H1 (cell line): ENCODE results near the gene TRAF4. TPM values are rescaled to one million over a fixed set of nuclear protein-coding genes. Genes with fewer than 3 reads are reported as not detected.

Experiments used
- ATF3 ChIP-seq: IDR thresholded peaks from 2 replicates; pipeline ENCODE4 v1.6.1; 2011; ENCODE audit warnings: low read depth, mild to moderate bottlenecking, low read length; ENCODE audit not compliant: insufficient read depth
- BRCA1 ChIP-seq: IDR thresholded peaks from 2 replicates; pipeline ENCODE4 v1.6.1; 2012; ENCODE audit warnings: low read depth, low read length, improper control_type of control experiment
- CTBP2 ChIP-seq: IDR thresholded peaks from 2 replicates; pipeline ENCODE4 v1.7.0; 2011; ENCODE audit warnings: borderline replicate concordance, mild to moderate bottlenecking, moderate library complexity, mixed read lengths, low read length; ENCODE audit not compliant: insufficient read depth, insufficient read length
- CTCF ChIP-seq, 3 experiments: IDR thresholded peaks; 1 replicate in 2 of 3; 2 replicates in 1 of 3; pipeline versions ENCODE4 v1.5.1 to v1.6.1; 2011; ENCODE audit warnings: low read length in 3 of 3, mild to moderate bottlenecking in 3 of 3, inconsistent platforms in 2 of 3, low read depth in 1 of 3, moderate library complexity in 1 of 3; ENCODE audit not compliant: insufficient read depth in 1 of 3; ENCODE audit errors: control extremely low read depth in 1 of 3
- EZH2 ChIP-seq: fragments of 200-600 bp; sonication (generic); IDR thresholded peaks from 2 replicates; pipeline ENCODE4 v1.7.1; 2012; ENCODE audit warnings: low read depth, mild to moderate bottlenecking, moderate library complexity, low read length, inconsistent platforms; ENCODE audit not compliant: severe bottlenecking
- FOSL1 ChIP-seq: IDR thresholded peaks from 2 replicates; pipeline ENCODE4 v1.6.1; 2011; ENCODE audit warnings: mild to moderate bottlenecking, low read depth, low read length, moderate library complexity; ENCODE audit not compliant: insufficient read depth
- RAD21 ChIP-seq, 2 experiments: IDR thresholded peaks in 1 of 2; conservative IDR thresholded peaks in 1 of 2; 2 replicates each; pipeline ENCODE4 v1.6.1; 2011; ENCODE audit warnings: low read depth in 2 of 2, low read length in 2 of 2, improper control_type of control experiment in 1 of 2, inconsistent platforms in 1 of 2, mild to moderate bottlenecking in 1 of 2, moderate library complexity in 1 of 2
- SAP30 ChIP-seq: fragments of 300-600 bp; sonication (generic); IDR thresholded peaks from 2 replicates; pipeline ENCODE4 v1.7.1; 2012; ENCODE audit warnings: low read length, moderate library complexity, mild to moderate bottlenecking, inconsistent platforms; ENCODE audit not compliant: insufficient read depth, insufficient replicate concordance
- SIN3A ChIP-seq, 2 experiments: IDR thresholded peaks in 1 of 2; conservative IDR thresholded peaks in 1 of 2; 2 replicates each; pipeline ENCODE4 v1.6.1; 2011 to 2012; ENCODE audit warnings: low read length in 2 of 2, improper control_type of control experiment in 1 of 2, low read depth in 1 of 2, mild to moderate bottlenecking in 1 of 2
- SIX5 ChIP-seq: IDR thresholded peaks from 2 replicates; pipeline ENCODE4 v1.6.1; 2011; ENCODE audit warnings: mild to moderate bottlenecking, low read depth, low read length
- SP2 ChIP-seq: IDR thresholded peaks from 2 replicates; pipeline ENCODE4 v1.6.1; 2012; ENCODE audit warnings: mild to moderate bottlenecking, low read length, inconsistent platforms
- SUZ12 ChIP-seq: fragments of 200-600 bp; sonication (generic); IDR thresholded peaks from 2 replicates; pipeline ENCODE4 v1.6.1; 2012; ENCODE audit warnings: mild to moderate bottlenecking, inconsistent platforms, low read length, moderate library complexity, mixed read lengths
- TAF1 ChIP-seq: IDR thresholded peaks from 2 replicates; pipeline ENCODE4 v1.6.1; 2011; ENCODE audit warnings: mild to moderate bottlenecking, low read depth, low read length
- TAF7 ChIP-seq: optimal IDR thresholded peaks from 2 replicates; pipeline ENCODE3; 2011; ENCODE audit warnings: low read depth, mild to moderate bottlenecking, inconsistent platforms, low read length, moderate library complexity, borderline replicate concordance
- TBP ChIP-seq: IDR thresholded peaks from 2 replicates; pipeline ENCODE4 v1.6.1; 2011; ENCODE audit warnings: low read depth, low read length, improper control_type of control experiment
- TCF12 ChIP-seq: IDR thresholded peaks from 2 replicates; pipeline ENCODE4 v1.6.1; 2011; ENCODE audit warnings: low read depth, mild to moderate bottlenecking, low read length
- USF2 ChIP-seq: IDR thresholded peaks from 2 replicates; pipeline ENCODE4 v1.6.1; 2011; ENCODE audit warnings: low read length, improper control_type of control experiment
- YY1 ChIP-seq: IDR thresholded peaks from 2 replicates; pipeline ENCODE4 v1.6.1; 2011; ENCODE audit warnings: low read depth, mild to moderate bottlenecking, low read length
- polyA plus RNA-seq, 7 experiments: library from polyadenylated mRNA; depleted of rRNA in 3 of 7; stranded (reverse) in 5 of 7; unstranded in 2 of 7; fragments of >200 nt in 5 of 7; fragments of 200-250 nt in 2 of 7; gene quantifications; 1 replicate in 5 of 7; 2 replicates in 1 of 7; 4 replicates in 1 of 7; pipeline versions ENCODE4 v1.2.1 to v1.2.3, GENCODE V29; 2011 to 2013; ENCODE audit warnings: missing spikeins in 2 of 7, mixed read lengths in 2 of 7
- total RNA-seq: library from RNA; stranded (reverse); fragmentation: NEBNext Ultra II Directional; extraction: Animal tissue kit (Norgen Biotek cat#: 25700); gene quantifications from 2 replicates; pipeline ENCODE4 v1.2.1, GENCODE V29; 2021

The TRAF4 gene
- total and polyA plus RNA-seq, 2 of the 8 experiments (the other 6 are each of a cell fraction or from before 2014, with no cell fraction given) = 167 to 170 TPM

- TF ChIP-seq TAF1 = peak; percentile 93
- TF ChIP-seq CTBP2 = no peak
- TF ChIP-seq ATF3 = no peak
- TF ChIP-seq TAF7 = peak; percentile 82
- peak in 2 of 3 experiments; percentile 8 to 17; a peak in 2 of 4 replicates for TF ChIP-seq CTCF (IDR thresholded peaks at IDR 0.05; ENCODE audit: control extremely low read depth in 1 of 3, insufficient read depth in 1 of 3, low read depth in 1 of 3, low read length in 3 of 3)
- no peak for TF ChIP-seq RAD21 (IDR thresholded peaks at IDR 0.05 in 1 of 2, conservative IDR thresholded peaks at IDR 0.05 in 1 of 2; ENCODE audit: low read depth in 2 of 2, low read length in 2 of 2)
- peak; percentile 62 for TF ChIP-seq TBP
- TF ChIP-seq SP2 = no peak
- TF ChIP-seq YY1 = no peak; the same call in 1 of the 2 replicates
- 0 out of 4 replicates have a peak, but pooled peaks have one; percentile 68 for TF ChIP-seq SIN3A (conservative IDR thresholded peaks at IDR 0.05 in 1 of 2, IDR thresholded peaks at IDR 0.05 in 1 of 2; ENCODE audit: low read depth in 1 of 2, low read length in 2 of 2)
- TF ChIP-seq SIX5 = no peak
- peak; percentile 94 for TF ChIP-seq FOSL1
- TF ChIP-seq SUZ12 = no peak
- no peak for TF ChIP-seq BRCA1
- no peak for TF ChIP-seq USF2
- no peak for TF ChIP-seq EZH2
- no peak for TF ChIP-seq TCF12
- TF ChIP-seq SAP30 = no peak
Observed at GRCh38 chr17:28743243-28744103, at the start of gene TRAF4 (continued).
